ENCODE data around the gene STX16. TPM values are rescaled to one million over a fixed set of nuclear protein-coding genes. Genes with fewer than 3 reads are reported as not detected.

Gene STX16
- total and polyA plus RNA-seq, 2 donors (not counting 1 experiment from before 2014, with no cell fraction given), result 39.3 to 64.9 TPM

DNA sequence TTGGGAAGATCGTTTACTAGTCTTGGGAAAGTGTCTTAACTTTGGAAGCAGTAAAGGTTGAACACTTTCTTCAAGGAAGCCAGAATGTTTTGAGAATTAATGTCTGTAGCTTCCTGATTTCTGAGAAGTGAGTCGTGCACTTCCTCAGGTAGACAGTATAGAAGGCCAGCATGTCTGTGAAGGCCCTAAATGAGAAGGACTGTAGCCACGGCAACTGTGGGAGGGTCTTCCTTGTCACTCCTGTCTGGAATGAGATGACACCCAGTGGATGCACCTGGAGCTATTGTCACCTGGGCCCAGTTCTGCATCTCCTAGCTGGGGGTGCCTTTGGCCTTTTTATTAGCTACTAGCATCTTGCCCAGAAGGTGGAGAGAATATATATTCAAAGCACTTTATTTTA is 8.8 kb downstream of the STX16 start:
- H3K27ac ChIP-seq (ENCODE audit: insufficient read depth, low read length), result no peak overlapping the region
- H3K27me3 ChIP-seq (ENCODE audit: control insufficient read depth, insufficient read depth, low read length), result no peaks in the 10 kb centered on the region
- H3K36me3 ChIP-seq (ENCODE audit: control insufficient read depth, insufficient read depth, low read length), result peaks cover 2% of the 10 kb centered on the region
- DNase-seq (ENCODE audit: low read depth in 2 of 2), result no peak
- H4K20me1 ChIP-seq (ENCODE audit: control insufficient read depth, extremely low read depth, insufficient read depth, low read length), result no peaks in the 10 kb centered on the region
- no peak overlapping the region for H3K4me2 ChIP-seq (ENCODE audit: extremely low read depth, insufficient read depth, low read length)
- H3K9ac ChIP-seq (ENCODE audit: insufficient read depth, low read length), result no peak overlapping the region
- H3K4me3 ChIP-seq (replicated peaks in 1 of 4; ENCODE audit: control extremely low read depth in 1 of 4, insufficient read depth in 1 of 4, low read depth in 3 of 4, low read length in 4 of 4), result no peak overlapping the region
- TF ChIP-seq, protein P1, sequence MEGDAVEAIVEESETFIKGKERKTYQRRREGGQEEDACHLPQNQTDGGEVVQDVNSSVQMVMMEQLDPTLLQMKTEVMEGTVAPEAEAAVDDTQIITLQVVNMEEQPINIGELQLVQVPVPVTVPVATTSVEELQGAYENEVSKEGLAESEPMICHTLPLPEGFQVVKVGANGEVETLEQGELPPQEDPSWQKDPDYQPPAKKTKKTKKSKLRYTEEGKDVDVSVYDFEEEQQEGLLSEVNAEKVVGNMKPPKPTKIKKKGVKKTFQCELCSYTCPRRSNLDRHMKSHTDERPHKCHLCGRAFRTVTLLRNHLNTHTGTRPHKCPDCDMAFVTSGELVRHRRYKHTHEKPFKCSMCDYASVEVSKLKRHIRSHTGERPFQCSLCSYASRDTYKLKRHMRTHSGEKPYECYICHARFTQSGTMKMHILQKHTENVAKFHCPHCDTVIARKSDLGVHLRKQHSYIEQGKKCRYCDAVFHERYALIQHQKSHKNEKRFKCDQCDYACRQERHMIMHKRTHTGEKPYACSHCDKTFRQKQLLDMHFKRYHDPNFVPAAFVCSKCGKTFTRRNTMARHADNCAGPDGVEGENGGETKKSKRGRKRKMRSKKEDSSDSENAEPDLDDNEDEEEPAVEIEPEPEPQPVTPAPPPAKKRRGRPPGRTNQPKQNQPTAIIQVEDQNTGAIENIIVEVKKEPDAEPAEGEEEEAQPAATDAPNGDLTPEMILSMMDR (conservative IDR thresholded peaks at IDR 0.05 in 1 of 2, IDR thresholded peaks at IDR 0.05 in 1 of 2; ENCODE audit: low read depth in 1 of 2, low read length in 2 of 2), result no peak
- no peak for TF ChIP-seq EZH2 (IDR thresholded peaks at IDR 0.05; ENCODE audit: low read length, missing control alignments)
- peaks cover 83% of the 10 kb centered on the region for H3K79me2 ChIP-seq (ENCODE audit: control insufficient read depth, insufficient read depth, low read length)
- H3K4me1 ChIP-seq (ENCODE audit: control insufficient read depth, extremely low read depth, insufficient read depth, low read length), result no peaks in the 10 kb centered on the region
- no peak overlapping the region for H2AFZ ChIP-seq (ENCODE audit: low read length)
- H3K9me3 ChIP-seq (ENCODE audit: control insufficient read depth, insufficient read depth, low read depth, low read length), result no peaks in the 10 kb centered on the region

DNA sequence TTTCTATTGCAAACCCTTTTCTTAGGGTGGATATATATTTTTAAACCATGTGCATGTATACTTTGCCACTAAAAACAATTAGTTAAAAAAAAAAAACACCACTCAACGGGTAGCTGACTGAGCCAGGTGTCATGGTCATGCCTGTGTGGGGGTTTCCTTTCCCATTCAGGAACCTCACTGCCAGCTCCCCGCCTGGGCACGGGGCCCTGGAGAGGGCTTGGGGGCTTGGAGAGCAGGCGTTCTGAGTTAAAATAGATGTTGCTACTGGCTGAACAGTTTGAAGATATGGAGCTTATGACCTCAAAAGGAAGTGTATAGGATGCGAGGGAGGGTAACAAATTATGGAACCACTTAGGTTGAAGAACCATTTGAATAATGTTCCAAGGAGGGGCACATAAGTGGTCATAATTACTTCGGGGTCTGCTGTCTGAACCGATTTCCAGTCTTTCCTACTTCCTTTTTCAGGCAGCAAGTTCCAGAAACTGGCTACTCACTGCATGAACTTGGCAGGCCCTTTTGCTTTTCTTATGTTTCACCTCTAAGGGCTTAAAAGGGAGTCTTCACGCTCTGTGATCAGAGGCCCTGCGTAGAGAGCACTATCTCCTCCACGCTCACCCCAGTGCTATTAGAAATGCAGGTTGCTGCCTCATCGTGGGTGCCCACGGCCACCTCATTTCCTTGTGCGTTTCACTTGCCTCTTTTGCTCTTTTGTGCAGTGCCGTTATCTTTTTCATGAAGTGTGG is 9.9 kb downstream of the STX16 start:
- Histone ChIP-seq H3K4me1 (ENCODE audit: control insufficient read depth, extremely low read depth, insufficient read depth, low read length) (no peaks in the 10 kb centered on the region), H2AFZ (ENCODE audit: low read length) (no peak overlapping the region), H3K36me3 (ENCODE audit: control insufficient read depth, insufficient read depth, low read length) (peaks cover 2% of the 10 kb centered on the region), H3K9ac (ENCODE audit: insufficient read depth, low read length) (no peak overlapping the region), H3K4me2 (ENCODE audit: extremely low read depth, insufficient read depth, low read length) (no peak overlapping the region), H3K9me3 (ENCODE audit: control insufficient read depth, insufficient read depth, low read depth, low read length) (no peaks in the 10 kb centered on the region), H3K27me3 (ENCODE audit: control insufficient read depth, insufficient read depth, low read length) (no peaks in the 10 kb centered on the region), H3K79me2 (ENCODE audit: control insufficient read depth, insufficient read depth, low read length) (peaks cover 78% of the 10 kb centered on the region), H3K27ac (ENCODE audit: insufficient read depth, low read length) (no peak overlapping the region), H4K20me1 (ENCODE audit: control insufficient read depth, extremely low read depth, insufficient read depth, low read length) (no peaks in the 10 kb centered on the region), H3K4me3 (replicated peaks in 1 of 4; ENCODE audit: control extremely low read depth in 1 of 4, insufficient read depth in 1 of 4, low read depth in 3 of 4, low read length in 4 of 4) (no peak overlapping the region)
- no peak for TF ChIP-seq EZH2 (IDR thresholded peaks at IDR 0.05; ENCODE audit: low read length, missing control alignments)
- TF ChIP-seq, protein P1 (conservative IDR thresholded peaks at IDR 0.05 in 1 of 2, IDR thresholded peaks at IDR 0.05 in 1 of 2; ENCODE audit: low read depth in 1 of 2, low read length in 2 of 2), result no peak
- no peak for DNase-seq (ENCODE audit: low read depth in 2 of 2)

DNA sequence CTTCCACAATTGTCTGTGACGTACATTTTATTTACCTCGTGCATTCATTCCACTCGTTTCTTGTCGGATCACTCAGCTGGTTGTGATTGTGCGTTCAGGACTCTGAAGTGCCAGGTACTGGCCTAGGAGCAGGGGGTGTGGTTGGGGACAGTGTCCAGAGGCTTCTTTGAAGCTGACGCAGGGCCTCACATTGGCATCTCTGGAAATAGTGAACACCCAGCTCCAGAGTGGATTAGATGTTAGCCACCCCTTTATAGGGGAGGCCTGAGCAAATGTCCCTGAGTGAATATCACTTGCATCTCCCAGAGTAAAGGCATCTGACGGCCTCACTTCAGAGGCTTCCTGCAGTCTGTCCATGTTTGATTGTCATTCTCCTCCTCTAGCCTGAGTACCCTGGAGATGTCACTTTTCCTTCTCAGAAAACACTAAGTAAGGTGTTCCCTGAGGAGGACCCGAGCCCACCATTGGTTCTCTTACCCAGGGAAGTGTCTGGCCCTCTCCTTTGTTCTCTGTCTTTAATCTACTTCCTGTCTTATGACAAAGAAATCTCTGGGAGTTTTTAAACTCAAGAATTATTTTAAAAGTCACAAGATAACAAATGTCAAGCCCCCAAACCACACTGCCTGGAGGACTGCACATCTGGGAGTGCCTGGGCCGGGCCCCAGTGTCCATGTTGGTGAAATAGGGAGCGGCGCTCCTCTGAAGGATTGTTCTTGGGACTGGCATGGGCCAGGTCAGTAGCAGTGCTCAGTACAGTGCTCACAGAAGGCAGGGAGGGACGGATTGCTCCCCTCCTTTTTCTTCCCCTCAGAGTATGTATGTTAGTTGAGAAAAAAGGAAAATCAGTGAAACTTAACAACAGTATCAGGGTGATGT is 10.8 kb downstream of the STX16 start:
- no peaks in the 10 kb centered on the region for H3K27me3 ChIP-seq (ENCODE audit: control insufficient read depth, insufficient read depth, low read length)
- H3K79me2 ChIP-seq (ENCODE audit: control insufficient read depth, insufficient read depth, low read length), result peaks cover 70% of the 10 kb centered on the region
- no peak overlapping the region for H2AFZ ChIP-seq (ENCODE audit: low read length)
- H3K4me1 ChIP-seq (ENCODE audit: control insufficient read depth, extremely low read depth, insufficient read depth, low read length), result no peaks in the 10 kb centered on the region
- H4K20me1 ChIP-seq (ENCODE audit: control insufficient read depth, extremely low read depth, insufficient read depth, low read length), result no peaks in the 10 kb centered on the region
- no peak overlapping the region for H3K27ac ChIP-seq (ENCODE audit: insufficient read depth, low read length)
- H3K9ac ChIP-seq (ENCODE audit: insufficient read depth, low read length), result no peak overlapping the region
- H3K36me3 ChIP-seq (ENCODE audit: control insufficient read depth, insufficient read depth, low read length), result peaks cover 2% of the 10 kb centered on the region
- no peaks in the 10 kb centered on the region for H3K9me3 ChIP-seq (ENCODE audit: control insufficient read depth, insufficient read depth, low read depth, low read length)
- H3K4me3 ChIP-seq (replicated peaks in 1 of 4; ENCODE audit: control extremely low read depth in 1 of 4, insufficient read depth in 1 of 4, low read depth in 3 of 4, low read length in 4 of 4), result no peak overlapping the region
- TF ChIP-seq EZH2 (IDR thresholded peaks at IDR 0.05; ENCODE audit: low read length, missing control alignments), result no peak
- TF ChIP-seq, protein P1 (conservative IDR thresholded peaks at IDR 0.05 in 1 of 2, IDR thresholded peaks at IDR 0.05 in 1 of 2; ENCODE audit: low read depth in 1 of 2, low read length in 2 of 2), result no peak
- no peak for DNase-seq (ENCODE audit: low read depth in 2 of 2)
- no peak overlapping the region for H3K4me2 ChIP-seq (ENCODE audit: extremely low read depth, insufficient read depth, low read length)
